MM.1S (cell line): ENCODE data around the gene ITGA7.
A peak's percentile ranks its signal among the peaks of the same experiment; 100 is the strongest.

ENCODE experiments used
- DNase-seq: peaks from one replicate; pipeline ENCODE4 v3.0.0-alpha.2; 2015
- H2AFZ ChIP-seq: fragments of 300-600 bp; sonication (generic); 2 replicates; pipeline ENCODE4 v1.6.0; 2016; ENCODE audit warnings: antibody characterized with exemption, low read length
- H3F3A ChIP-seq: fragments of 300-600 bp; sonication (generic); 2 replicates; pipeline ENCODE4 v1.6.1; 2016; ENCODE audit warnings: mild to moderate bottlenecking, antibody characterized with exemption, low read length, moderate library complexity, mixed read lengths; ENCODE audit not compliant: insufficient read depth
- H3K27ac ChIP-seq: fragments of 300-600 bp; sonication (generic); 2 replicates; pipeline ENCODE4 v1.5.1; 2016; ENCODE audit warnings: mild to moderate bottlenecking, low read length
- H3K27me3 ChIP-seq: fragments of 300-600 bp; sonication (generic); replicated peaks from 2 replicates; pipeline ENCODE4 v1.6.0; 2016; ENCODE audit warnings: low read length; ENCODE audit not compliant: insufficient read depth
- H3K36me3 ChIP-seq: fragments of 300-600 bp; sonication (generic); replicated peaks from 2 replicates; pipeline ENCODE4 v1.6.1; 2016; ENCODE audit warnings: mild to moderate bottlenecking, low read length, mixed read lengths; ENCODE audit not compliant: insufficient read depth
- H3K4me1 ChIP-seq: fragments of 300-600 bp; sonication (generic); 2 replicates; pipeline ENCODE4 v1.6.1; 2016; ENCODE audit warnings: low read length, mixed read lengths
- H3K4me2 ChIP-seq: fragments of 300-600 bp; sonication (generic); 2 replicates; pipeline ENCODE4 v1.6.0; 2016; ENCODE audit warnings: low read depth, low read length
- H3K4me3 ChIP-seq: fragments of 300-600 bp; sonication (generic); 2 replicates; pipeline ENCODE4 v1.5.1; 2016; ENCODE audit warnings: low read length, mixed read lengths
- H3K79me2 ChIP-seq: fragments of 300-600 bp; sonication (generic); 2 replicates; pipeline ENCODE4 v1.6.1; 2016; ENCODE audit warnings: mixed run types, low read length, mixed read lengths
- H3K9ac ChIP-seq: fragments of 300-600 bp; sonication (generic); 2 replicates; pipeline ENCODE4 v1.6.1; 2016; ENCODE audit warnings: low read length, mixed read lengths
- H3K9me2 ChIP-seq: fragments of 300-600 bp; sonication (generic); replicated peaks from 2 replicates; pipeline ENCODE4 v1.6.1; 2016; ENCODE audit warnings: mild to moderate bottlenecking, low read length, mixed read lengths; ENCODE audit not compliant: insufficient read depth
- H3K9me3 ChIP-seq: fragments of 300-600 bp; sonication (generic); replicated peaks from 2 replicates; pipeline ENCODE4 v1.6.1; 2016; ENCODE audit warnings: mild to moderate bottlenecking, low read length, mixed read lengths; ENCODE audit not compliant: insufficient read depth
- H4K20me1 ChIP-seq: fragments of 300-600 bp; sonication (generic); 2 replicates; pipeline ENCODE4 v1.6.1; 2016; ENCODE audit warnings: mild to moderate bottlenecking, low read length, moderate library complexity, mixed read lengths; ENCODE audit not compliant: insufficient read depth
- EZH2 ChIP-seq: fragments of 300-600 bp; sonication (generic); optimal IDR thresholded peaks from 2 replicates; pipeline ENCODE3; 2017; ENCODE audit warnings: low read depth, mild to moderate bottlenecking, antibody characterized with exemption, low read length, mixed read lengths
- EZH2phosphoT487 ChIP-seq: fragments of 300-600 bp; sonication (generic); IDR thresholded peaks from 2 replicates; pipeline ENCODE4 v1.6.1; 2018; ENCODE audit warnings: antibody characterized with exemption, low read length
- TF ChIP-seq, protein P1 (sequence below): fragments of 300-600 bp; sonication (generic); IDR thresholded peaks from 2 replicates; pipeline ENCODE4 v1.5.1; 2016; ENCODE audit warnings: antibody characterized with exemption, low read length, mixed read lengths

Gene ITGA7

DNA sequence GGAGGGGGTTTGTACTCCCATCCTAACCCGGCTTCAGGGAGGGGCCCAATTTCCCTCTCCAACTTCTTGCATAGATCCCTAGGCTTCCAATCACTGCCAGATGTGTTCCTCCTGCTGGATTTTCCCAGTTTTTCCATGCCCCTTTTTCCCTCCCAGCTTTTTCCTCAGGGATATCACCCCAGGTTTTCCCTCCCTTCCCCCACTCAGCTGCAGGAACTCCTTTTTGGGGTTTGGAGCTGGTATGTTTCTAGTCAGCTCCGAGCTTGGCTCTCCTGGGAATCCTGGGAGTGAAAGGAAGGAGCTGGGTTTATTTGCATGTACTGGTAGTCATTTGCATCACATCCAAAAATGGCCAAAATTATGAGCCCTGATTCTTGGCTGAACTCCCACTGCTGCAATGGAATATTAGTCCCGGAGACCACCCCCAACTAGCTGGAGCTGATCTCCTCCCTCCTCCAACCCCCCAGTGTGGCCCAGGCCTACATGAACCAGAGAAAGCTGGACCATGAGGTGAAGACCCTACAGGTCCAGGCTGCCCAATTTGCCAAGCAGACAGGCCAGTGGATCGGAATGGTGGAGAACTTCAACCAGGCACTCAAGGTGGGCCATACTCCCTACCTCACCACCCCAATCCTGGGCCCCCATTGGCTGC lies 11.0 kb upstream of the ITGA7 start:
- no peak overlapping the region for H3K27ac ChIP-seq
- no peaks in the 10 kb centered on the region for H3K9me3 ChIP-seq
- DNase-seq: no peak
- peaks cover 21% of the 10 kb centered on the region for H3K79me2 ChIP-seq
- H3K9ac ChIP-seq: no peak overlapping the region
- no peak overlapping the region for H3K4me3 ChIP-seq
- H4K20me1 ChIP-seq: no peaks in the 10 kb centered on the region
- H2AFZ ChIP-seq: no peak overlapping the region
- H3K27me3 ChIP-seq: peaks cover 1% of the 10 kb centered on the region; the same call in 1 of the 2 replicates
- TF ChIP-seq, protein P1, sequence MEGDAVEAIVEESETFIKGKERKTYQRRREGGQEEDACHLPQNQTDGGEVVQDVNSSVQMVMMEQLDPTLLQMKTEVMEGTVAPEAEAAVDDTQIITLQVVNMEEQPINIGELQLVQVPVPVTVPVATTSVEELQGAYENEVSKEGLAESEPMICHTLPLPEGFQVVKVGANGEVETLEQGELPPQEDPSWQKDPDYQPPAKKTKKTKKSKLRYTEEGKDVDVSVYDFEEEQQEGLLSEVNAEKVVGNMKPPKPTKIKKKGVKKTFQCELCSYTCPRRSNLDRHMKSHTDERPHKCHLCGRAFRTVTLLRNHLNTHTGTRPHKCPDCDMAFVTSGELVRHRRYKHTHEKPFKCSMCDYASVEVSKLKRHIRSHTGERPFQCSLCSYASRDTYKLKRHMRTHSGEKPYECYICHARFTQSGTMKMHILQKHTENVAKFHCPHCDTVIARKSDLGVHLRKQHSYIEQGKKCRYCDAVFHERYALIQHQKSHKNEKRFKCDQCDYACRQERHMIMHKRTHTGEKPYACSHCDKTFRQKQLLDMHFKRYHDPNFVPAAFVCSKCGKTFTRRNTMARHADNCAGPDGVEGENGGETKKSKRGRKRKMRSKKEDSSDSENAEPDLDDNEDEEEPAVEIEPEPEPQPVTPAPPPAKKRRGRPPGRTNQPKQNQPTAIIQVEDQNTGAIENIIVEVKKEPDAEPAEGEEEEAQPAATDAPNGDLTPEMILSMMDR: no peak
- TF ChIP-seq EZH2 (no peak), EZH2phosphoT487 (no peak)
- H3K4me2 ChIP-seq: no peak overlapping the region
- H3F3A ChIP-seq: peaks cover 10% of the 10 kb centered on the region; the same call in 1 of the 2 replicates
- no peaks in the 10 kb centered on the region for H3K9me2 ChIP-seq
- no peaks in the 10 kb centered on the region for H3K36me3 ChIP-seq
- H3K4me1 ChIP-seq: peaks cover 16% of the 10 kb centered on the region

DNA sequence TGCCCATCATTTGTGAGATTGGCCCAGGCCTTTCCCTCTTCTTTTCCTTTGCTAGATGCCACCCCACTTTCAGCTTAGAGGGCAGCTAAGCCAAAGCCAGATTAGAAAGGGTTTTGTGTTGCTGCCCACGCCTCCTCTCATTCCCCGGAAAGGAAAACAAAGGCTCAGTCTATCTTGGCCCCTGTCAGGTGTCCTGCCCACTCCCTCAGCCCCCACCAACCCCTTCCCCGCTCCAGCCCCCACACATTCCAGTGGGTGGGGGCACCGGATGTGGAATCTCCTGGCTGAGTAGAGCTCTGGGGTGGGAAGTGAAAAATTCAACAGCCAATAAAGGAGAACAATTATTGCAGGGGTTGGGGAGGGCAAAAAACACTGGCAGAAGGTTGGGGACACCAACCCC lies 10.3 kb upstream of the ITGA7 start:
- Histone ChIP-seq H3K9ac (no peak overlapping the region), H3K4me2 (no peak overlapping the region), H3K4me3 (no peak overlapping the region)

DNA sequence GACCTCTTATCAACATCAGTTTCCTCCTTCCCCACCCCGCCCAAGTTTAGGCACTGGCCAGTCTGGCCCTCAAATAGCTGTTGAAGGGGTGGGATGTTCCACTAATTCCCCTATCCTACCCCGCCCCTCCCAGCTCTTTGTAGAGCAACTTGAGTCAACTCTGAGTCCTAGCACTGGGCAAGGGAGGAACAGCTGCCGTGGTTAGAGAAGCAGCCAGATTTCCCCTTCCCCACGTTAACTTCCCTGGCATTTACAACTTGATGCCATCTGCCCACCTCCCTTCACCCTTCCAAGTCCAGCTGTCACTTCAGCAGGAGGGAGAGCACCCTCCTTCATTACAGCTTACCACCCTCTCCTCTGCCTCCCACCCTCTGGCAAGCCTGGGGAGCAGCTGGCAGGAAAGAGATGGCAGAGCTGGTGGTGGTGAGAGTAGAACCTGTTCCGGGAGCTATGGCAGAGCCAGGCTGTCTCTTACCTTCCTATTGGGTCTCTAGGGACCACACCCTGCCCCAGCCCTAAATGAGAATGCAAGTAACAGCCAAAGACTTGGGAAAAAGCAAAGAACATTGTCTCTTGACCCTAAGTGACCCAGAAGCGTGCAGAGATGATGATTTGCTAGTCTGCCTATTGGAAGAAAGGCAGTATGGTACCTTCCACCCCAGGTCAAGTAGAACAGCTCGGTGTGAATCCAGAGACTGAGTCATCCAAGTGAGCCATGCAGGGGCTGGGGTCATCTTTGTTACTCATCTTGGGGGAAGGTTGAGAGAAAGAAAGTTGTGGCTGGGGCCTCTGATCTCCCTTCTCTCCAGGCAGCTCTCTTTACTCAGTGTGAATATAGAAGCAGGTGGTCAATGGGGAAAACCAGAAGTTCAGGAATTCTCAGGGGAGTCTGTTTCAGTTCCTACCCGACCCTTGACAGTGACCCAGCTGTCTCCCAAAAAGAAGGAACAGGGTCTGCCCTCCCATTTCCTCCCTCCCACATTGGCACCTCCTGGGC lies 9.6 kb upstream of the ITGA7 start:
- Histone ChIP-seq H2AFZ (peak overlapping the region; percentile 95), H4K20me1 (no peaks in the 10 kb centered on the region), H3F3A (peaks cover 10% of the 10 kb centered on the region; the same call in 1 of the 2 replicates), H3K4me1 (peaks cover 16% of the 10 kb centered on the region), H3K4me3 (peak overlapping the region; percentile 74), H3K9ac (peak overlapping the region; percentile 73; the same call in 1 of the 2 replicates), H3K36me3 (no peaks in the 10 kb centered on the region), H3K27ac (no peak overlapping the region), H3K9me2 (no peaks in the 10 kb centered on the region), H3K9me3 (no peaks in the 10 kb centered on the region), H3K79me2 (peaks cover 21% of the 10 kb centered on the region), H3K4me2 (peak overlapping the region; percentile 76), H3K27me3 (peaks cover 13% of the 10 kb centered on the region; the same call in 1 of the 2 replicates)
- TF ChIP-seq, protein P1: no peak
- no peak for TF ChIP-seq EZH2
- no peak for TF ChIP-seq EZH2phosphoT487
- no peak for DNase-seq

More for the DNA sequence above, 10.3 kb upstream of the ITGA7 start:
- no peak for DNase-seq
- Histone ChIP-seq H3K9me2 (no peaks in the 10 kb centered on the region), H4K20me1 (no peaks in the 10 kb centered on the region), H2AFZ (no peak overlapping the region), H3K4me1 (peaks cover 16% of the 10 kb centered on the region), H3K27me3 (peaks cover 6% of the 10 kb centered on the region; the same call in 1 of the 2 replicates), H3F3A (peaks cover 10% of the 10 kb centered on the region; the same call in 1 of the 2 replicates), H3K79me2 (peaks cover 21% of the 10 kb centered on the region), H3K36me3 (no peaks in the 10 kb centered on the region), H3K9me3 (no peaks in the 10 kb centered on the region), H3K27ac (no peak overlapping the region)
- TF ChIP-seq EZH2: no peak
- no peak for TF ChIP-seq EZH2phosphoT487
- TF ChIP-seq, protein P1: no peak
